ENCODE measurements around the gene LDLRAD2. TPM values are rescaled to one million over a fixed set of nuclear protein-coding genes. Genes with fewer than 3 reads are reported as not detected.

LDLRAD2 gene
- total RNA-seq, 1 experiment from 2014 or later: 1.0 TPM

- Histone ChIP-seq H3K18ac (ENCODE audit: insufficient read length, low read depth, low read length) (no peak overlapping the region), H3K79me2 (ENCODE audit: insufficient read depth, low read length) (no peaks in the 10 kb centered on the region), H3T11ph (ENCODE audit: low read length) (no peak overlapping the region), H2BK20ac (ENCODE audit: low read depth, low read length, poor library complexity, severe bottlenecking) (no peak overlapping the region), H3K4ac (ENCODE audit: low read depth, low read length) (no peak overlapping the region), H3K27ac (ENCODE audit: insufficient read length, low read depth, low read length) (no peak overlapping the region), H4K8ac (replicated peaks; ENCODE audit: insufficient read length, low read depth, low read length) (no peak overlapping the region), H3K23me2 (ENCODE audit: insufficient read length, low read depth, low read length, poor library complexity, severe bottlenecking) (no peaks in the 10 kb centered on the region), H3K23ac (ENCODE audit: insufficient read length, low read depth, low read length) (no peak overlapping the region), H3K56ac (ENCODE audit: insufficient read length, low read depth, low read length) (no peak overlapping the region), H3K79me1 (ENCODE audit: insufficient read depth, low read depth, low read length, poor library complexity, severe bottlenecking) (no peaks in the 10 kb centered on the region), H2BK5ac (ENCODE audit: insufficient read length, low read length) (no peak overlapping the region), H2BK12ac (ENCODE audit: insufficient read length, low read depth, low read length) (no peak overlapping the region), H3K4me2 (ENCODE audit: insufficient read depth, insufficient read length, low read length) (no peak overlapping the region), H2AFZ (ENCODE audit: low read length) (no peak overlapping the region), H3K9me3 (ENCODE audit: control insufficient read depth, low read depth, low read length) (peaks cover 10% of the 10 kb centered on the region), H2BK15ac (ENCODE audit: low read depth, low read length) (no peak overlapping the region), H3K27me3 (ENCODE audit: insufficient read depth, low read length) (no peaks in the 10 kb centered on the region), H3K4me1 (ENCODE audit: insufficient read depth, low read length) (no peaks in the 10 kb centered on the region), H3K9ac (ENCODE audit: extremely low read depth, insufficient read length, low read length) (no peak overlapping the region), H4K20me1 (ENCODE audit: control insufficient read depth, insufficient read depth, insufficient read length) (no peaks in the 10 kb centered on the region), H4K5ac (ENCODE audit: insufficient read length, low read depth, low read length) (no peak overlapping the region), H2AK5ac (ENCODE audit: insufficient read length, low read length) (no peak overlapping the region), H3K14ac (ENCODE audit: insufficient read depth, low read length) (no peak overlapping the region), H4K91ac (ENCODE audit: insufficient read length, low read depth, low read length) (no peak overlapping the region), H2BK120ac (ENCODE audit: low read depth, low read length, poor library complexity, severe bottlenecking) (no peak overlapping the region)
- Mint-ChIP-seq H3K27me3 (ENCODE audit: low read depth) (no peaks in the 10 kb centered on the region; the same call in 1 of the 2 replicates), H3K9me3 (peaks cover 16% of the 10 kb centered on the region in 2 experiments), H3K27ac (no peak overlapping the region), H3K4me1 (no peaks in the 10 kb centered on the region), H3K36me3 (ENCODE audit: insufficient read depth in 1 of 3, low read depth in 3 of 3) (peaks cover 42 to 83% (median 75%) of the 10 kb centered on the region in 3 experiments), H3K4me3 (no peak overlapping the region)
- no CpG with 5 or more reads among the region's 4 CpGs for WGBS (ENCODE audit: extremely low coverage, insufficient read length, low lambda C conversion rate)
- TF ChIP-seq CTCF (conservative IDR thresholded peaks at IDR 0.05): no peak
- no peak for DNase-seq
These were observed 23.9 kb downstream of the LDLRAD2 start for GRCh38 chr1:21836010-21836409.
